ENCODE results near the gene NPB. TPM values are rescaled to one million over a fixed set of nuclear protein-coding genes. Genes with fewer than 3 reads are reported as not detected.
A peak's percentile ranks its signal among the peaks of the same experiment; 100 is the strongest.
"Not testable (repeated sequence)": the region's sequence is repeated elsewhere in the genome, so short reads cannot be mapped to it uniquely, and the experiment has no call there.

The NPB gene
- total and polyA plus RNA-seq, 2 donors: 1.7 to 3.5 TPM

DNA sequence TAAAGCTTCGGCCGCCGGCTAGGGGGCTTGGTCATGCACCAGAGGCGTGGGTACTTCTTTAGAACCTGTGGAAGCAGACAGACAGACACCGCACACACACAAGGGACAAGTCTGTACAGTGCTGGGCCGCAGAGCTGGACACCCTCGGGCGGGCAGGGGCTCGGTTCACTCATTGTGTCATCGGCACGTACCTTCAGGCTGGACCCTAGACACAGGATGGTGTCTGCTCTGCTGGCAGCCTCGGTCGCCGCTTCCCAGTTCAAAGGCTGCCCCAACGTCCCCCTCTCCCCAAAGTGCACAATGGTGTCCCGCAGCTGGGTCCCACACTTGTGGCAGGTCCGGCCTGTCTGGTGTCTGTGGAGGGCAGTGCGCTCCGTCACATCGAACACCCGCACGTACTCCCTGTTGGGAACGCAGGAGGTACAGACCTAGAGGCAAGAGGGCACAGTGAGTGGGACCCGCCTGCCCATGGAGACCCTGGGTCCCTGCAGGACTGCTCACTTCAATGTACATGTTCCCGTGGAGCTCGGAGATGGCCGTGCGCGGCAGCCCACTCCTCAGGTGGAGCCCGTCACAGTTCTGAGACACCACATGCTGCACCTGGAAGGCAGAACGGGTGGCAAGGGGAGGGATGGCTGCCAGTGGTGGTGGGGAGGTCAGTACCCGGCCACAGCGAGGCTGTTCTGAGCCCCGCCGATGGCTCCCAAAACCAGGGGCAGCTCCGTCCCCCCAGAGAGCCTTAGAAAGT, 12.2 kb downstream of the NPB start:
- DNase-seq (ENCODE audit: low read depth in 6 of 9, low spot score in 9 of 9): no peak
- H3K4me1 ChIP-seq (ENCODE audit: control insufficient read depth in 2 of 2, insufficient read depth in 2 of 2, low read length in 2 of 2): peaks cover 23 to 34% of the 10 kb centered on the region in 2 donors

GRCh38 chr17:81915331-81915730, 13.3 kb downstream of the NPB start:
- WGBS: 97% methylated on average over 12 of the region's 12 CpGs
- Histone ChIP-seq H3K27ac (ENCODE audit: low read depth in 1 of 2, low read length in 1 of 2) (no peak overlapping the region), H3K27me3 (ENCODE audit: control insufficient read depth in 2 of 2, insufficient read depth in 1 of 2, low read length in 1 of 2) (peaks cover 0 to 5% of the 10 kb centered on the region in 2 donors), H3K36me3 (ENCODE audit: control insufficient read depth in 2 of 2, insufficient read depth in 2 of 2, low read length in 1 of 2) (peaks cover 40 to 53% of the 10 kb centered on the region in 2 donors), H3K9me3 (ENCODE audit: control insufficient read depth in 2 of 2, insufficient read depth in 1 of 2, low read length in 1 of 2) (peaks cover 0 to 4% of the 10 kb centered on the region in 2 donors), H3K4me1 (ENCODE audit: control insufficient read depth in 2 of 2, insufficient read depth in 2 of 2, low read length in 2 of 2) (peaks cover 19 to 26% of the 10 kb centered on the region in 2 donors), H3K4me3 (ENCODE audit: low read length in 2 of 2) (no peak overlapping the region)
- no peak for DNase-seq (ENCODE audit: low read depth in 6 of 9, low spot score in 9 of 9)

More for the DNA sequence above, 12.2 kb downstream of the NPB start:
- Histone ChIP-seq H3K36me3 (ENCODE audit: control insufficient read depth in 2 of 2, insufficient read depth in 2 of 2, low read length in 1 of 2) (peaks cover 37 to 48% of the 10 kb centered on the region in 2 donors), H3K9me3 (ENCODE audit: control insufficient read depth in 2 of 2, insufficient read depth in 1 of 2, low read length in 1 of 2) (peaks cover 0 to 4% of the 10 kb centered on the region in 2 donors), H3K27me3 (ENCODE audit: control insufficient read depth in 2 of 2, insufficient read depth in 1 of 2, low read length in 1 of 2) (peaks cover 0 to 9% of the 10 kb centered on the region in 2 donors), H3K27ac (ENCODE audit: low read depth in 1 of 2, low read length in 1 of 2) (no peak overlapping the region), H3K4me3 (ENCODE audit: low read length in 2 of 2) (no peak overlapping the region)
- WGBS: 98% methylated on average over 36 of the region's 36 CpGs

DNA sequence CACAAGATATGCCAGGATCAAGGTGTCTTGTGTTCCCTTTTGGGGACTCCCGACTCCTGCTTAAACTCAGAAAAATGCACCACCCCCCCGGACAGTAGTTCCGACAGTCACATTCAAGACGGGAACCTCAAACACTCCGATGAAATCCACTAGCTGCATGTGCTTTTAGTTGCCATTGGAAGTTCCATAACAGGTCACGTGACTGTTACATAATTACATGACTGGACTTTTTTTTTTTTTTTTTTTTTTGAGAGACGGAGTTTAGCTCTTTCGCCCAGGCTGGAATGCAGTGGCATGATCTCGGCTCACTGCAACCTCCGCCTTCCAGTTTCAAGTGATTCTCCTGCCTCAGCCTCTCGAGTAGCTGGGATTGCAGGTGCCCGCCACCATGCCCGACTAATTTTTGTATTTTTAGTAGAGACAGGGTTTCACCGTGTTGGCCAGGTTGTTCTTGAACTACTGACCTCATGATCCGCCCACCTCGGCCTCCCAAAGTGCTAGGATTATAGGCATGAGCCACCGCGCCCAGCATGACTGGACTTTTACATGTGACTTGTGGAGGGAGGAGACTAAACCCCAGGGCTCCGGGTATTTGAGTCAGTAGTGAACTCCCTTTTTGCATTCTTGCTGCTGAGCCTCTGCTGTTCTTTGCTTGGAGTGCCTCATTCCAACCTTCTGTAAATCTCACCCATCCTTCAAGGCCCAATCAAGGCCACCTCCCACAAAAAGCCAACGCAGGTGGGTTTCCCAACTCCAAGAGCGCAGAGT, 14.4 kb downstream of the NPB start:
- no peak for DNase-seq (ENCODE audit: low read depth in 6 of 9, low spot score in 9 of 9)
- no peak overlapping the region for H3K27ac ChIP-seq (ENCODE audit: low read depth in 1 of 2, low read length in 1 of 2)
- H3K4me3 ChIP-seq (ENCODE audit: low read length in 2 of 2): peak overlapping the region in 1 of 2 donors; percentile 89
- H3K9me3 ChIP-seq (ENCODE audit: control insufficient read depth in 2 of 2, insufficient read depth in 1 of 2, low read length in 1 of 2): peaks cover 0 to 4% of the 10 kb centered on the region in 2 donors
- no peaks in the 10 kb centered on the region for H3K27me3 ChIP-seq (ENCODE audit: control insufficient read depth in 2 of 2, insufficient read depth in 1 of 2, low read length in 1 of 2)
- WGBS: 91% methylated on average over 21 of the region's 21 CpGs
- peaks cover 48 to 53% of the 10 kb centered on the region in 2 donors for H3K36me3 ChIP-seq (ENCODE audit: control insufficient read depth in 2 of 2, insufficient read depth in 2 of 2, low read length in 1 of 2)
- peaks cover 15 to 20% of the 10 kb centered on the region in 2 donors for H3K4me1 ChIP-seq (ENCODE audit: control insufficient read depth in 2 of 2, insufficient read depth in 2 of 2, low read length in 2 of 2)

GRCh38 chr17:81917565-81918332, 15.7 kb downstream of the NPB start, which contains the start of gene SIRT7:
SIRT7 (minus strand) TSS chr17:81918176; CDS start chr17:81918131, 45 bp downstream.
- peak; percentile 43 to 92 (median 79) for DNase-seq (ENCODE audit: low read depth in 6 of 9, low spot score in 9 of 9)
- Histone ChIP-seq H3K27ac (ENCODE audit: low read depth in 1 of 2, low read length in 1 of 2) (peak within 1 kb of the TSS; percentile 55 to 75), H3K36me3 (ENCODE audit: control insufficient read depth in 2 of 2, insufficient read depth in 2 of 2, low read length in 1 of 2) (peaks cover 51% of the 10 kb centered on the region in 2 donors), H3K27me3 (ENCODE audit: control insufficient read depth in 2 of 2, insufficient read depth in 1 of 2, low read length in 1 of 2) (no peaks in the 10 kb centered on the region), H3K4me1 (ENCODE audit: control insufficient read depth in 2 of 2, insufficient read depth in 2 of 2, low read length in 2 of 2) (peaks cover 12 to 15% of the 10 kb centered on the region in 2 donors), H3K4me3 (ENCODE audit: low read length in 2 of 2) (peak within 1 kb of the TSS; percentile 59 to 89), H3K9me3 (ENCODE audit: control insufficient read depth in 2 of 2, insufficient read depth in 1 of 2, low read length in 1 of 2) (no peaks in the 10 kb centered on the region)
- under 1% methylated on average over 94 of the region's 94 CpGs for WGBS

DNA sequence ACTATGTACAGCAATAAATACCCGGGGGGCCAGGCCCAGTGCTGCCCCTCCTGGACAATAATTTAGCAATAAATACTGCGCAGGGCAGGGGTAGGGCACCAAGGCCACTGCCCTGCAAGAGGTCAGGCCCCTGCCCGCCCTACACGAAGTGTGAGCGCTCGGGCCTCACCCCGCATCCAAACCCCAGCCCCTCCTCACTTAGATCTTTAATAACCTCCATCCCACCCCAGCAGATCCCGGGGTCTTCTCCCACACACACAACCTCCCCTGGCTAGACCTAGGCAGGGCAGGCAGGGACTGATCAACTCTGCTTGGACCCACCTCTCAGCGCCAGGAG, 16.3 kb downstream of the NPB start:
- not testable (repeated sequence) for DNase-seq (ENCODE audit: low read depth in 6 of 9, low spot score in 9 of 9); H3K9me3 ChIP-seq (ENCODE audit: control insufficient read depth in 2 of 2, insufficient read depth in 1 of 2, low read length in 1 of 2); H3K27me3 ChIP-seq (ENCODE audit: control insufficient read depth in 2 of 2, insufficient read depth in 1 of 2, low read length in 1 of 2)
- 58% methylated on average over 9 of the region's 9 CpGs for WGBS
- Histone ChIP-seq H3K4me1 (ENCODE audit: control insufficient read depth in 2 of 2, insufficient read depth in 2 of 2, low read length in 2 of 2) (peaks cover 12 to 17% of the 10 kb centered on the region in 2 donors), H3K27ac (ENCODE audit: low read depth in 1 of 2, low read length in 1 of 2) (peak overlapping the region; percentile 55 to 75), H3K36me3 (ENCODE audit: control insufficient read depth in 2 of 2, insufficient read depth in 2 of 2, low read length in 1 of 2) (peaks cover 47 to 51% of the 10 kb centered on the region in 2 donors), H3K4me3 (ENCODE audit: low read length in 2 of 2) (peak overlapping the region; percentile 59 to 89)

- Histone ChIP-seq H3K9me3 (ENCODE audit: control insufficient read depth in 2 of 2, insufficient read depth in 1 of 2, low read length in 1 of 2) (no peaks in the 10 kb centered on the region), H3K27ac (ENCODE audit: low read depth in 1 of 2, low read length in 1 of 2) (no peak overlapping the region), H3K4me1 (ENCODE audit: control insufficient read depth in 2 of 2, insufficient read depth in 2 of 2, low read length in 2 of 2) (peaks cover 19 to 24% of the 10 kb centered on the region in 2 donors), H3K4me3 (ENCODE audit: low read length in 2 of 2) (no peak overlapping the region), H3K27me3 (ENCODE audit: control insufficient read depth in 2 of 2, insufficient read depth in 1 of 2, low read length in 1 of 2) (peaks cover 0 to 6% of the 10 kb centered on the region in 2 donors), H3K36me3 (ENCODE audit: control insufficient read depth in 2 of 2, insufficient read depth in 2 of 2, low read length in 1 of 2) (peaks cover 40 to 44% of the 10 kb centered on the region in 2 donors)
- no peak for DNase-seq (ENCODE audit: low read depth in 6 of 9, low spot score in 9 of 9)
- WGBS: 84% methylated on average over 15 of the region's 15 CpGs
Observed at GRCh38 chr17:81918832-81919545, 17.0 kb downstream of the NPB start.

DNA sequence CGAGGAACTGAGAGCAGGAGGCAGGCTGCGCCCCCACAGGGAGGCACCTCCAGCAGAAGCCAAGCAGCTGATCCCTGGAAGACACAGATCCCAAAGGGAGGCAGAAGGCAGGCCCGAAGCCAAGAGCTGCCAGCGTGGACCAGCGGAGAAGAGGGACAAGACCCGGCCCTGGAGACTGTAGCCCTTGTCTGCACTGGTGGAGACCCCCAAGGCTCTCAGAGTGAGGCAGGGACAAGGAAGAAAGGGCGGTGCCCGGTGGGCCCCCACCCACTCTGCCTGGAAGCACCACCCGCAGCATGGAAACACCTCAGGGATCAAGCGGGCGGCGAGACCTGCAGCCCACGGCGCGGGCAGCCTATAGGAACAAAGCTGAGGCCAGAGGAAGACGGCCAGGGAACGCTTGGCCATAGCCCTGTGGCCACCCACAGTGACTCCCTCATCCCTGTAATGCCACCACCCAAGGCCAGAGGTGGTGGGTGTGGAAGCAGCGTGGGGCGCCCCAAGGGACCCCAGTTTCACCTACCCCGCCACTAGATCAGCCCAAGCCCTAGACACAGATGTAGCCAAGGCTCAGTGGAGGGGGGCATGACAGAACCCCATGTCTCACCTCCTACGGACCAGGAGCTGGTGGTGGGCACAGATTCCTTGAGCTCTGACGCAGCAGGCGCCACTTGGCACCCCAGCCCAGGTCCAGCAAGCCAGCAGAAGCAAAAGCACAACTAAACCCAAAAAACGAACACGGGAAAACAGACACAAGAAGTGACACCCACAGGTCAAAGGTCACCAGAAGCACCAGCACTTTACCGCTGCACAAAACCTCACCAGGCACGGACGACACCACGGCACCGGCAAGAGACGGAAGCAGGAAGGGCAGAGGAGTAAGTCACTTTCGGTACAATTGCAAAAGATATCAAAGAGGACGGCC, 18.8 kb downstream of the NPB start:
- 98% methylated on average over 33 of the region's 33 CpGs for WGBS
- H3K27ac ChIP-seq (ENCODE audit: low read depth in 1 of 2, low read length in 1 of 2): no peak overlapping the region
- peaks cover 32 to 40% of the 10 kb centered on the region in 2 donors for H3K4me1 ChIP-seq (ENCODE audit: control insufficient read depth in 2 of 2, insufficient read depth in 2 of 2, low read length in 2 of 2)
- no peaks in the 10 kb centered on the region for H3K9me3 ChIP-seq (ENCODE audit: control insufficient read depth in 2 of 2, insufficient read depth in 1 of 2, low read length in 1 of 2)
- peaks cover 0 to 8% of the 10 kb centered on the region in 2 donors for H3K27me3 ChIP-seq (ENCODE audit: control insufficient read depth in 2 of 2, insufficient read depth in 1 of 2, low read length in 1 of 2)
- peaks cover 22 to 25% of the 10 kb centered on the region in 2 donors for H3K36me3 ChIP-seq (ENCODE audit: control insufficient read depth in 2 of 2, insufficient read depth in 2 of 2, low read length in 1 of 2)
- H3K4me3 ChIP-seq (ENCODE audit: low read length in 2 of 2): no peak overlapping the region
- DNase-seq (ENCODE audit: low read depth in 6 of 9, low spot score in 9 of 9): no peak

DNA sequence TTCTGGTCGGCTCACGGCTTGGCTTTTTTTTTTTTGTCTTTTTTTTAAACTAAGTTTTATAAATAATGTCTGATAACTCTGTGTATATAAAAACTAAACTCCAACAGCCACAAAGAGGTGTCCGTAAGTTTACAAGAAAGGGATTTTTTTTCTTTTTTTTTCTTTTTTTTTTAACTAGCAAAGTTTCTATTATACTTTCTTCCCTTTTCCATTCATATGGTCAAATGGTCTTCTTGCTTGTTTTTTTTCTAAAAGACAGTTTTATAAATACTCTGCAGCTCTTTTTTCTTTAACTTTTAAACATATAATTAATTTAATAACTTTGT, 19.5 kb downstream of the NPB start:
- no peak overlapping the region for H3K27ac ChIP-seq (ENCODE audit: low read depth in 1 of 2, low read length in 1 of 2)
- H3K9me3 ChIP-seq (ENCODE audit: control insufficient read depth in 2 of 2, insufficient read depth in 1 of 2, low read length in 1 of 2): peaks cover 0 to 2% of the 10 kb centered on the region in 2 donors
- peaks cover 37 to 46% of the 10 kb centered on the region in 2 donors for H3K4me1 ChIP-seq (ENCODE audit: control insufficient read depth in 2 of 2, insufficient read depth in 2 of 2, low read length in 2 of 2)
- H3K4me3 ChIP-seq (ENCODE audit: low read length in 2 of 2): no peak overlapping the region
- 98% methylated on average over 3 of the region's 3 CpGs for WGBS
- DNase-seq (ENCODE audit: low read depth in 6 of 9, low spot score in 9 of 9): no peak
- H3K36me3 ChIP-seq (ENCODE audit: control insufficient read depth in 2 of 2, insufficient read depth in 2 of 2, low read length in 1 of 2): peaks cover 19 to 24% of the 10 kb centered on the region in 2 donors
- H3K27me3 ChIP-seq (ENCODE audit: control insufficient read depth in 2 of 2, insufficient read depth in 1 of 2, low read length in 1 of 2): peaks cover 0 to 8% of the 10 kb centered on the region in 2 donors

Data from thymus (tissue), 11 donors.